Measurements from ENCODE around the gene PCDHA4. TPM values are rescaled to one million over a fixed set of nuclear protein-coding genes. Genes with fewer than 3 reads are reported as not detected.
A peak's percentile ranks its signal among the peaks of the same experiment; 100 is the strongest.
"Not testable (repeated sequence)": the region's sequence is repeated elsewhere in the genome, so short reads cannot be mapped to it uniquely, and the experiment has no call there.

Gene PCDHA4
- total RNA-seq, 6 donors from 2014 or later: 1.4 to 4.2 (median 2.0) TPM

GRCh38 chr5:140835622-140836510 is 29.0 kb downstream of the PCDHA4 start:
- 57 to 63% methylated on average over 17 to 80 of the region's 103 CpGs for WGBS, 2 donors
- no peak for ATAC-seq (ENCODE audit: low FRiP score in 2 of 2)
- Histone ChIP-seq H3K27ac (no peak overlapping the region), H3K36me3 (no peaks in the 10 kb centered on the region), H3K4me3 (no peak overlapping the region), H3K27me3 (no peaks in the 10 kb centered on the region), H3K4me1 (no peaks in the 10 kb centered on the region), H3K9me3 (peaks cover 7 to 30% (median 24%) of the 10 kb centered on the region in 4 donors)
- no peak for TF ChIP-seq CTCF (IDR thresholded peaks at IDR 0.05)
- TF ChIP-seq POLR2AphosphoS5 (IDR thresholded peaks at IDR 0.05): no peak
- TF ChIP-seq POLR2A (IDR thresholded peaks at IDR 0.05): no peak
- TF ChIP-seq EP300 (IDR thresholded peaks at IDR 0.05): no peak
- peak in 1 of 2 donors; percentile 82 for DNase-seq

GRCh38 chr5:140840978-140841962 is 34.4 kb downstream of the PCDHA4 start, which contains the start of gene PCDHA8:
PCDHA8 (plus strand) TSS chr5:140841187; CDS start chr5:140841322, 135 bp downstream.
- no peak within 1 kb of the TSS for H3K4me3 ChIP-seq
- H3K9me3 ChIP-seq: peaks cover 3 to 34% (median 29%) of the 10 kb centered on the region in 4 donors
- no peaks in the 10 kb centered on the region for H3K4me1 ChIP-seq
- ATAC-seq (ENCODE audit: low FRiP score in 2 of 2) (no peak), DNase-seq (peak in 1 of 2 donors; percentile 49)
- H3K27me3 ChIP-seq: no peaks in the 10 kb centered on the region
- H3K36me3 ChIP-seq: no peaks in the 10 kb centered on the region
- WGBS, 2 donors: 25 to 34% methylated on average over 43 to 47 of the region's 47 CpGs
- TF ChIP-seq POLR2A (IDR thresholded peaks at IDR 0.05) (no peak), EP300 (IDR thresholded peaks at IDR 0.05) (no peak), CTCF (IDR thresholded peaks at IDR 0.05) (no peak), POLR2AphosphoS5 (IDR thresholded peaks at IDR 0.05) (no peak)
- H3K27ac ChIP-seq: no peak within 1 kb of the TSS

GRCh38 chr5:140842798-140843733 is 36.2 kb downstream of the PCDHA4 start:
- no peak for ATAC-seq (ENCODE audit: low FRiP score in 2 of 2)
- no peak overlapping the region for H3K4me3 ChIP-seq
- no peak overlapping the region for H3K27ac ChIP-seq
- H3K4me1 ChIP-seq: no peaks in the 10 kb centered on the region
- H3K27me3 ChIP-seq: no peaks in the 10 kb centered on the region
- WGBS, 2 donors: 48 to 66% methylated on average over 11 to 75 of the region's 87 CpGs
- no peak for TF ChIP-seq POLR2AphosphoS5 (IDR thresholded peaks at IDR 0.05)
- TF ChIP-seq POLR2A (IDR thresholded peaks at IDR 0.05): no peak
- no peak for TF ChIP-seq EP300 (IDR thresholded peaks at IDR 0.05)
- no peak for TF ChIP-seq CTCF (IDR thresholded peaks at IDR 0.05)
- peak in 1 of 2 donors; percentile 79 for DNase-seq
- peaks cover 0 to 31% (median 25%) of the 10 kb centered on the region in 4 donors for H3K9me3 ChIP-seq
- H3K36me3 ChIP-seq: no peaks in the 10 kb centered on the region

- WGBS, 2 donors: 29 to 36% methylated on average over 11 to 37 of the region's 48 CpGs
- H3K9me3 ChIP-seq: peaks cover 0 to 27% (median 24%) of the 10 kb centered on the region in 4 donors
- ATAC-seq (ENCODE audit: low FRiP score in 2 of 2); H3K36me3 ChIP-seq; H3K27ac ChIP-seq; H3K27me3 ChIP-seq; H3K4me1 ChIP-seq: not testable (repeated sequence)
- DNase-seq: peak in 1 of 2 donors; percentile 65
- peak within 1 kb of the TSS in 1 of 4 donors; percentile 5 for H3K4me3 ChIP-seq
Measured at GRCh38 chr5:140848139-140849102, 41.6 kb downstream of the PCDHA4 start, which contains the start of gene PCDHA9. PCDHA9 (plus strand) TSS chr5:140848382; CDS start chr5:140848496, 114 bp downstream.

- DNase-seq: peak in 1 of 2 donors; percentile 80
- peaks cover 0 to 24% (median 20%) of the 10 kb centered on the region in 4 donors for H3K9me3 ChIP-seq
- H3K4me1 ChIP-seq; H3K27ac ChIP-seq; ATAC-seq (ENCODE audit: low FRiP score in 2 of 2); H3K27me3 ChIP-seq; H3K4me3 ChIP-seq; H3K36me3 ChIP-seq: not testable (repeated sequence)
- 52 to 58% methylated on average over 44 to 96 of the region's 101 CpGs for WGBS, 2 donors
Measured at GRCh38 chr5:140849831-140850634, 43.2 kb downstream of the PCDHA4 start.

All from upper lobe of left lung (tissue), 6 donors.